ENCODE measurements around the gene CREBL2.

DNA sequence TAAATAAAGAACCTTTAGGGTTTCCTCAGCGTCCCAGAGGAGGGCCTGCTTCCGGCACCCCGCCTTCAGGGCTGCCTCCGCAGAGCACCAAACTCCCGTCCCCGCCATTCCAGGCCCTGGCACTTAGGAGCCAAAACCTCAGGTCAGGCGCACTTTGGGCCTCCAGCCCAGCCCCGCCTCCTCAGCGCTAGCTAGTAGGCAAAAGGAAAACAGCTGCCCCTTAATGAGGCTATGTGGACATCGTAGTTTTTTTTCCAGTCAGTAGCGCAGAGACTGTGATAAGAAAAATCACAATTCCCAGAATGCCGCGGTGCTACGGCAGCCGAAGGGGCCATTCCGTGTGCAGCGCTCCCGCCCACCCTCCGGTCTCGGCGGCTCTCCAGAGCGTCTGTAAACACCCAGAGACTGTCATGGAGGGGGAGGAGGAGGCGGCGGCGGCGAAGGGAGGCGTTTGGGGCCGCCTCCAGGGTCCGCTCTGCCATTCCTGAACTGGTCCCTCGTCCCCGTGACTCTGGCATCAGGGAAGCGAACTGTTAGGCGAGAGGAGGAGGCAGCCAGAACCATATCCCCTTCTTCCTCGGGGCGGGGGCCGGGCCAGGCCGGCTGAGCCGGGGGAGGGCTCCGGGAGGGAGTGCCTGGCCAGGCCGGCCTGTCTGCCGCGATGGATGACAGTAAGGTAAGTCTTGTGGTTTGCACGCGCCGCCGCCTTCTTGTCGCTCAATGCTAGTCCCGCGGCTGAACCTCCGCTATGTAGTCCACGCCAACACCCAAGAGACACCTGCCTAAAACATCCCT is at the start of gene CREBL2:
- TF ChIP-seq, protein P1, sequence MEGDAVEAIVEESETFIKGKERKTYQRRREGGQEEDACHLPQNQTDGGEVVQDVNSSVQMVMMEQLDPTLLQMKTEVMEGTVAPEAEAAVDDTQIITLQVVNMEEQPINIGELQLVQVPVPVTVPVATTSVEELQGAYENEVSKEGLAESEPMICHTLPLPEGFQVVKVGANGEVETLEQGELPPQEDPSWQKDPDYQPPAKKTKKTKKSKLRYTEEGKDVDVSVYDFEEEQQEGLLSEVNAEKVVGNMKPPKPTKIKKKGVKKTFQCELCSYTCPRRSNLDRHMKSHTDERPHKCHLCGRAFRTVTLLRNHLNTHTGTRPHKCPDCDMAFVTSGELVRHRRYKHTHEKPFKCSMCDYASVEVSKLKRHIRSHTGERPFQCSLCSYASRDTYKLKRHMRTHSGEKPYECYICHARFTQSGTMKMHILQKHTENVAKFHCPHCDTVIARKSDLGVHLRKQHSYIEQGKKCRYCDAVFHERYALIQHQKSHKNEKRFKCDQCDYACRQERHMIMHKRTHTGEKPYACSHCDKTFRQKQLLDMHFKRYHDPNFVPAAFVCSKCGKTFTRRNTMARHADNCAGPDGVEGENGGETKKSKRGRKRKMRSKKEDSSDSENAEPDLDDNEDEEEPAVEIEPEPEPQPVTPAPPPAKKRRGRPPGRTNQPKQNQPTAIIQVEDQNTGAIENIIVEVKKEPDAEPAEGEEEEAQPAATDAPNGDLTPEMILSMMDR (conservative IDR thresholded peaks at IDR 0.05 in 1 of 2, IDR thresholded peaks at IDR 0.05 in 1 of 2; ENCODE audit: extremely low read depth in 1 of 2, insufficient read depth in 1 of 2, low read depth in 1 of 2, low read length in 2 of 2): no peak
- no peak for TF ChIP-seq EZH2 (IDR thresholded peaks at IDR 0.05; ENCODE audit: borderline replicate concordance, low read length)
